GM12891 (cell line): ENCODE results near the gene INPP5D.

Experiments used
- PAX5 ChIP-seq: IDR thresholded peaks from 2 replicates; pipeline ENCODE4 v1.6.1; 2011; ENCODE audit warnings: low read length, moderate library complexity, mild to moderate bottlenecking; ENCODE audit not compliant: insufficient read depth, severe bottlenecking
- POLR2A ChIP-seq: IDR thresholded peaks from 2 replicates; pipeline ENCODE4 v1.6.1; 2011; ENCODE audit warnings: low read depth, low read length, control low read depth
- POLR2AphosphoS5 ChIP-seq: IDR thresholded peaks from 2 replicates; pipeline ENCODE4 v1.6.1; 2011; ENCODE audit warnings: low read depth, low read length, control low read depth
- POU2F2 ChIP-seq: IDR thresholded peaks from 2 replicates; pipeline ENCODE4 v1.6.1; 2011; ENCODE audit warnings: low read depth, mild to moderate bottlenecking, control low read depth, low read length, moderate library complexity
- SPI1 ChIP-seq: IDR thresholded peaks from 2 replicates; pipeline ENCODE4 v1.6.1; 2011; ENCODE audit warnings: low read depth, low read length, control low read depth
- TAF1 ChIP-seq: IDR thresholded peaks from 2 replicates; pipeline ENCODE4 v1.6.1; 2011; ENCODE audit warnings: low read depth, low read length, control low read depth

- TF ChIP-seq POLR2A, result no peak
- TF ChIP-seq POLR2AphosphoS5, result no peak
- no peak for TF ChIP-seq SPI1
- TF ChIP-seq TAF1, result no peak
- TF ChIP-seq PAX5, result no peak
- TF ChIP-seq POU2F2, result no peak
Observed at GRCh38 chr2:233085839-233086150, 25.7 kb downstream of the INPP5D start.
